ENCODE data around the gene FAM107B.

The FAM107B gene

GRCh38 chr10:14775656-14776055 is 959 bp upstream of the FAM107B start:
- no peaks in the 10 kb centered on the region for H3K27me3 ChIP-seq
- H3K27ac ChIP-seq: no peak overlapping the region
- H3K4me1 ChIP-seq (ENCODE audit: control insufficient read depth in 1 of 2, insufficient read depth in 1 of 2, low read depth in 1 of 2, low read length in 1 of 2): peaks cover 8 to 13% of the 10 kb centered on the region in 2 experiments
- no peaks in the 10 kb centered on the region for H3K36me3 ChIP-seq
- H3K9me3 ChIP-seq: no peaks in the 10 kb centered on the region
- H3K4me3 ChIP-seq (ENCODE audit: low read depth in 1 of 2, low read length in 1 of 2): no peak overlapping the region
- TF ChIP-seq, protein P1, sequence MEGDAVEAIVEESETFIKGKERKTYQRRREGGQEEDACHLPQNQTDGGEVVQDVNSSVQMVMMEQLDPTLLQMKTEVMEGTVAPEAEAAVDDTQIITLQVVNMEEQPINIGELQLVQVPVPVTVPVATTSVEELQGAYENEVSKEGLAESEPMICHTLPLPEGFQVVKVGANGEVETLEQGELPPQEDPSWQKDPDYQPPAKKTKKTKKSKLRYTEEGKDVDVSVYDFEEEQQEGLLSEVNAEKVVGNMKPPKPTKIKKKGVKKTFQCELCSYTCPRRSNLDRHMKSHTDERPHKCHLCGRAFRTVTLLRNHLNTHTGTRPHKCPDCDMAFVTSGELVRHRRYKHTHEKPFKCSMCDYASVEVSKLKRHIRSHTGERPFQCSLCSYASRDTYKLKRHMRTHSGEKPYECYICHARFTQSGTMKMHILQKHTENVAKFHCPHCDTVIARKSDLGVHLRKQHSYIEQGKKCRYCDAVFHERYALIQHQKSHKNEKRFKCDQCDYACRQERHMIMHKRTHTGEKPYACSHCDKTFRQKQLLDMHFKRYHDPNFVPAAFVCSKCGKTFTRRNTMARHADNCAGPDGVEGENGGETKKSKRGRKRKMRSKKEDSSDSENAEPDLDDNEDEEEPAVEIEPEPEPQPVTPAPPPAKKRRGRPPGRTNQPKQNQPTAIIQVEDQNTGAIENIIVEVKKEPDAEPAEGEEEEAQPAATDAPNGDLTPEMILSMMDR (IDR thresholded peaks at IDR 0.05): no peak

DNA sequence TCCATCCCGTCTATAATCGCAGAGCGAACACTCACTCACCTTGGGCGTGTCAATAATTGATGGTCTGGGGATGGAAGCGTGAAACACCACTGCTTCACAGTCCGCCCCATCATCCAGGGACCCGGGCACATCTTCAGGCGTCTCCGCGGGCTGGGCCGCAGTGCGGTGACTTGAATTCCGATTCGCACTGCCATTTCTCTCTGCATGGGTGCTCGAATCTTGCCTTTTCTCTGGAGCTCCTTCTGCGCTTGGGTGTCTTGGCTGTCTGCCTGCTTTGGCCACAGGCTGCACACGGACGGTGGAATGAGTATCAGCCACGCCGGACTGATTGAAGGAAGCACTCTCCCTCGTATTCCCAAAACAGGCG is 500 bp downstream of the FAM107B start:
- Histone ChIP-seq H3K4me1 (ENCODE audit: control insufficient read depth in 1 of 2, insufficient read depth in 1 of 2, low read depth in 1 of 2, low read length in 1 of 2) (peaks cover 8 to 13% of the 10 kb centered on the region in 2 experiments), H3K4me3 (ENCODE audit: low read depth in 1 of 2, low read length in 1 of 2) (no peak overlapping the region), H3K27ac (no peak overlapping the region), H3K36me3 (no peaks in the 10 kb centered on the region), H3K9me3 (no peaks in the 10 kb centered on the region), H3K27me3 (no peaks in the 10 kb centered on the region)
- TF ChIP-seq, protein P1 (IDR thresholded peaks at IDR 0.05): no peak

GRCh38 chr10:14773551-14774213 is 1.0 kb downstream of the FAM107B start:
- TF ChIP-seq, protein P1 (IDR thresholded peaks at IDR 0.05): no peak
- no peaks in the 10 kb centered on the region for H3K9me3 ChIP-seq
- H3K27ac ChIP-seq: no peak overlapping the region
- H3K4me1 ChIP-seq (ENCODE audit: control insufficient read depth in 1 of 2, insufficient read depth in 1 of 2, low read depth in 1 of 2, low read length in 1 of 2): peaks cover 8 to 13% of the 10 kb centered on the region in 2 experiments
- no peaks in the 10 kb centered on the region for H3K36me3 ChIP-seq
- H3K4me3 ChIP-seq (ENCODE audit: low read depth in 1 of 2, low read length in 1 of 2): no peak overlapping the region
- H3K27me3 ChIP-seq: no peaks in the 10 kb centered on the region

DNA sequence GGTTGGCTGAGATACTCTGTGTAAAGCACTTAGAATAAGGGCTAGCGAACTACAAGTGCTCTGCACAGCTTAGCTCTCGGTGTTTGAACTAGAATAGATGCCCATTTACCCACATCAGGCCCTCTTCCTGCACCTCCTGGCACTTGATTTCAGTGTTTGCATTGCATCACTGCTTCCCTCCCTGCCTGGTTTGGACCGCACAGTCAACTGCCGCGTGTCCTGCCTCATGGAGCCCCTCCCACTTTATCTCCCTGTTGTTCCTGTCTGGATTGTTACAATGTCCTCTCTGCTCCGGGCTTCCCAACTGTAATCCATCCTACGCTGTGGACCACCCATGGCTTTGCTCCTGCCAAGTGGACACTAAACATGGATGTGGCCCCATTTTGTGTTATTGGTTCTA is 2.3 kb downstream of the FAM107B start:
- TF ChIP-seq, protein P1 (IDR thresholded peaks at IDR 0.05): no peak
- Histone ChIP-seq H3K27me3 (no peaks in the 10 kb centered on the region), H3K9me3 (no peaks in the 10 kb centered on the region), H3K4me3 (ENCODE audit: low read depth in 1 of 2, low read length in 1 of 2) (no peak overlapping the region), H3K27ac (no peak overlapping the region), H3K4me1 (ENCODE audit: control insufficient read depth in 1 of 2, insufficient read depth in 1 of 2, low read depth in 1 of 2, low read length in 1 of 2) (peaks cover 8 to 13% of the 10 kb centered on the region in 2 experiments), H3K36me3 (no peaks in the 10 kb centered on the region)

DNA sequence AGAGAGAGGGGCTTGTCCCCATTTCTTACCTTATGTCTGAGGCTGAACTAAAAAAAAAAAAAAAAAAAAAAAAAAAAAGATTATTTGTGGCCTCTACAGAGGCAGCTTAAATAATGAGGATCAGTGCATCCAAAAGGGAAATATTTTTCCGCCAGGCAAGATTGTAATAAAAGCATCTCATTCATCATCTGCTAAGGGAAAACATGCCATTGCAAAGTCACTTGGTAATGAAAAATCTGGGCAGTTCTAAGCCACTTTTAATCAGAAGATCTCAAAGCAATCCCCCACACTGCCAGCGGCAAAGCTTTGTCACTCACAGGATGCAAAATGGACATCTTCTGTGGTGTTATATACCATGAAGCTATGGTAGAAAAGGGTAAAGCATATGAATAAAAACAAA is 3.8 kb downstream of the FAM107B start:
- Histone ChIP-seq H3K4me3 (ENCODE audit: low read depth in 1 of 2, low read length in 1 of 2) (no peak overlapping the region), H3K9me3 (no peaks in the 10 kb centered on the region), H3K27me3 (no peaks in the 10 kb centered on the region), H3K36me3 (no peaks in the 10 kb centered on the region), H3K4me1 (ENCODE audit: control insufficient read depth in 1 of 2, insufficient read depth in 1 of 2, low read depth in 1 of 2, low read length in 1 of 2) (peaks cover 4 to 10% of the 10 kb centered on the region in 2 experiments), H3K27ac (no peak overlapping the region)
- TF ChIP-seq, protein P1 (IDR thresholded peaks at IDR 0.05): no peak
